Measurements from ENCODE around the gene LMNTD2. TPM values are rescaled to one million over a fixed set of nuclear protein-coding genes. Genes with fewer than 3 reads are reported as not detected.

LMNTD2 gene
- total and polyA plus RNA-seq, 2 of the 13 experiments (the other 11 are each of a cell fraction or from before 2014, with no cell fraction given) = 1.1 to 3.1 TPM

DNA sequence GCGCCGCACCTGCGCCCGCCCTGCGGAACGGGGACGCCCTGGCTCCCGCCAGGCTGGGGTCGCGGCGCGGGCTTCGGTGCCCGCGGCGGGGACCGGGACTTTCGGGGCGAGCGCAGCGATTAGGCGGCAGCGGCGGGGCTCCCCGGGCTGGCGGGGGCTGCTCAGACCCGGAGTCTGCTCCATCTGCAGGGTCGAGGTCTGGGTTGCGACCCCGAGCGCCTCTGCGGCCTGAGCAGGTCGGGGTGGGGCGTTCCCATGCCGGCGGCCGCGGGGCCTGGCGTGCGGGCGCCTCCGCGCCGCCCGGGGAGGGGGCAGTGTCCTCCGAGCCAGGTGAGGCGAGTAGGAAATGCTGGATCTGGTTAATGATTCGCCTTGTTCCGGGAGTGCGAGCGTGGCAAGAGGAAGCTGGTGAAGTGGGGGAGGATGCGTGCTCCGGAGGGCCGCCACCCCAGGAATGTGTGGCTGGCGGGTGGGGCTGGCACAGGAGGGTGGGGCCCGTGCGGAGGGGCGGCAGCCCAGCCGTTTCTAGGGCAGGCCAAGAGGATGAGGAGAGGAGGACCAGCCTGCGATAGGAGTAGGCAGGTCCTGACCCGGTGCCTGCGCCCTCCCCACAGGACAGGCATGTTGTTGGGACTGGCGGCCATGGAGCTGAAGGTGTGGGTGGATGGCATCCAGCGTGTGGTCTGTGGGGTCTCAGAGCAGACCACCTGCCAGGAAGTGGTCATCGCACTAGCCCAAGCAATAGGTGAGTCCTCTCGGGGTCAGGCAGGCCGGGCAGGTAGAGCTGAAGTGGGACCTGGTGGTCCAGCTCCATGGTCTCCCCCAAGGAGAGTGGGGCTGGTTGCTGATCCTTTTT, 838 bp upstream of the LMNTD2 start (continued):
- TF ChIP-seq MAZ (IDR thresholded peaks at IDR 0.05; ENCODE audit: borderline replicate concordance, low read depth, low read length) (peak; percentile 75), MAZ (CRISPR knock-in tag; IDR thresholded peaks at IDR 0.05; ENCODE audit: low read depth) (peak; percentile 66), ERF (CRISPR knock-in tag; IDR thresholded peaks at IDR 0.05) (peak; percentile 71; the same call in 1 of the 2 replicates), FOXM1 (CRISPR knock-in tag; IDR thresholded peaks at IDR 0.05) (no peak), FOXJ3 (CRISPR knock-in tag; IDR thresholded peaks at IDR 0.05; ENCODE audit: borderline replicate concordance) (no peak), POLR2AphosphoS2 (IDR thresholded peaks at IDR 0.05; ENCODE audit: low read depth, low read length) (no peak), BRD4 (CRISPR knock-in tag; IDR thresholded peaks at IDR 0.05) (no peak; the same call in 1 of the 2 replicates), GATAD1 (CRISPR knock-in tag; IDR thresholded peaks at IDR 0.05) (0 out of 2 replicates have a peak, but pooled peaks have one; percentile 61), IRF2 (CRISPR knock-in tag; IDR thresholded peaks at IDR 0.05) (0 out of 2 replicates have a peak, but pooled peaks have one; percentile 35), ZSCAN9 (CRISPR knock-in tag; IDR thresholded peaks at IDR 0.05; ENCODE audit: borderline replicate concordance) (peak; percentile 24; the same call in 1 of the 2 replicates), ZNF138 (CRISPR knock-in tag; IDR thresholded peaks at IDR 0.05; ENCODE audit: low read depth) (no peak), FLYWCH1 (CRISPR knock-in tag; IDR thresholded peaks at IDR 0.05) (0 out of 2 replicates have a peak, but pooled peaks have one; percentile 33)
- TF ChIP-seq, protein P1, sequence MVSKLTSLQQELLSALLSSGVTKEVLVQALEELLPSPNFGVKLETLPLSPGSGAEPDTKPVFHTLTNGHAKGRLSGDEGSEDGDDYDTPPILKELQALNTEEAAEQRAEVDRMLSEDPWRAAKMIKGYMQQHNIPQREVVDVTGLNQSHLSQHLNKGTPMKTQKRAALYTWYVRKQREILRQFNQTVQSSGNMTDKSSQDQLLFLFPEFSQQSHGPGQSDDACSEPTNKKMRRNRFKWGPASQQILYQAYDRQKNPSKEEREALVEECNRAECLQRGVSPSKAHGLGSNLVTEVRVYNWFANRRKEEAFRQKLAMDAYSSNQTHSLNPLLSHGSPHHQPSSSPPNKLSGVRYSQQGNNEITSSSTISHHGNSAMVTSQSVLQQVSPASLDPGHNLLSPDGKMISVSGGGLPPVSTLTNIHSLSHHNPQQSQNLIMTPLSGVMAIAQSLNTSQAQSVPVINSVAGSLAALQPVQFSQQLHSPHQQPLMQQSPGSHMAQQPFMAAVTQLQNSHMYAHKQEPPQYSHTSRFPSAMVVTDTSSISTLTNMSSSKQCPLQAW (CRISPR knock-in tag; IDR thresholded peaks at IDR 0.05) = peak; percentile 97
- TF ChIP-seq, protein P2, sequence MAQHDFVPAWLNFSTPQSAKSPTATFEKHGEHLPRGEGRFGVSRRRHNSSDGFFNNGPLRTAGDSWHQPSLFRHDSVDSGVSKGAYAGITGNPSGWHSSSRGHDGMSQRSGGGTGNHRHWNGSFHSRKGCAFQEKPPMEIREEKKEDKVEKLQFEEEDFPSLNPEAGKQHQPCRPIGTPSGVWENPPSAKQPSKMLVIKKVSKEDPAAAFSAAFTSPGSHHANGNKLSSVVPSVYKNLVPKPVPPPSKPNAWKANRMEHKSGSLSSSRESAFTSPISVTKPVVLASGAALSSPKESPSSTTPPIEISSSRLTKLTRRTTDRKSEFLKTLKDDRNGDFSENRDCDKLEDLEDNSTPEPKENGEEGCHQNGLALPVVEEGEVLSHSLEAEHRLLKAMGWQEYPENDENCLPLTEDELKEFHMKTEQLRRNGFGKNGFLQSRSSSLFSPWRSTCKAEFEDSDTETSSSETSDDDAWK (CRISPR knock-in tag; IDR thresholded peaks at IDR 0.05) = no peak
- TF ChIP-seq, protein P3, sequence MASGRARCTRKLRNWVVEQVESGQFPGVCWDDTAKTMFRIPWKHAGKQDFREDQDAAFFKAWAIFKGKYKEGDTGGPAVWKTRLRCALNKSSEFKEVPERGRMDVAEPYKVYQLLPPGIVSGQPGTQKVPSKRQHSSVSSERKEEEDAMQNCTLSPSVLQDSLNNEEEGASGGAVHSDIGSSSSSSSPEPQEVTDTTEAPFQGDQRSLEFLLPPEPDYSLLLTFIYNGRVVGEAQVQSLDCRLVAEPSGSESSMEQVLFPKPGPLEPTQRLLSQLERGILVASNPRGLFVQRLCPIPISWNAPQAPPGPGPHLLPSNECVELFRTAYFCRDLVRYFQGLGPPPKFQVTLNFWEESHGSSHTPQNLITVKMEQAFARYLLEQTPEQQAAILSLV (CRISPR knock-in tag; IDR thresholded peaks at IDR 0.05; ENCODE audit: borderline replicate concordance) = peak; percentile 28; the same call in 1 of the 2 replicates
- TF ChIP-seq, protein P4, sequence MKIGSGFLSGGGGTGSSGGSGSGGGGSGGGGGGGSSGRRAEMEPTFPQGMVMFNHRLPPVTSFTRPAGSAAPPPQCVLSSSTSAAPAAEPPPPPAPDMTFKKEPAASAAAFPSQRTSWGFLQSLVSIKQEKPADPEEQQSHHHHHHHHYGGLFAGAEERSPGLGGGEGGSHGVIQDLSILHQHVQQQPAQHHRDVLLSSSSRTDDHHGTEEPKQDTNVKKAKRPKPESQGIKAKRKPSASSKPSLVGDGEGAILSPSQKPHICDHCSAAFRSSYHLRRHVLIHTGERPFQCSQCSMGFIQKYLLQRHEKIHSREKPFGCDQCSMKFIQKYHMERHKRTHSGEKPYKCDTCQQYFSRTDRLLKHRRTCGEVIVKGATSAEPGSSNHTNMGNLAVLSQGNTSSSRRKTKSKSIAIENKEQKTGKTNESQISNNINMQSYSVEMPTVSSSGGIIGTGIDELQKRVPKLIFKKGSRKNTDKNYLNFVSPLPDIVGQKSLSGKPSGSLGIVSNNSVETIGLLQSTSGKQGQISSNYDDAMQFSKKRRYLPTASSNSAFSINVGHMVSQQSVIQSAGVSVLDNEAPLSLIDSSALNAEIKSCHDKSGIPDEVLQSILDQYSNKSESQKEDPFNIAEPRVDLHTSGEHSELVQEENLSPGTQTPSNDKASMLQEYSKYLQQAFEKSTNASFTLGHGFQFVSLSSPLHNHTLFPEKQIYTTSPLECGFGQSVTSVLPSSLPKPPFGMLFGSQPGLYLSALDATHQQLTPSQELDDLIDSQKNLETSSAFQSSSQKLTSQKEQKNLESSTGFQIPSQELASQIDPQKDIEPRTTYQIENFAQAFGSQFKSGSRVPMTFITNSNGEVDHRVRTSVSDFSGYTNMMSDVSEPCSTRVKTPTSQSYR (CRISPR knock-in tag; IDR thresholded peaks at IDR 0.05; ENCODE audit: borderline replicate concordance) = peak; percentile 91; the same call in 1 of the 2 replicates
- TF ChIP-seq, protein P5, sequence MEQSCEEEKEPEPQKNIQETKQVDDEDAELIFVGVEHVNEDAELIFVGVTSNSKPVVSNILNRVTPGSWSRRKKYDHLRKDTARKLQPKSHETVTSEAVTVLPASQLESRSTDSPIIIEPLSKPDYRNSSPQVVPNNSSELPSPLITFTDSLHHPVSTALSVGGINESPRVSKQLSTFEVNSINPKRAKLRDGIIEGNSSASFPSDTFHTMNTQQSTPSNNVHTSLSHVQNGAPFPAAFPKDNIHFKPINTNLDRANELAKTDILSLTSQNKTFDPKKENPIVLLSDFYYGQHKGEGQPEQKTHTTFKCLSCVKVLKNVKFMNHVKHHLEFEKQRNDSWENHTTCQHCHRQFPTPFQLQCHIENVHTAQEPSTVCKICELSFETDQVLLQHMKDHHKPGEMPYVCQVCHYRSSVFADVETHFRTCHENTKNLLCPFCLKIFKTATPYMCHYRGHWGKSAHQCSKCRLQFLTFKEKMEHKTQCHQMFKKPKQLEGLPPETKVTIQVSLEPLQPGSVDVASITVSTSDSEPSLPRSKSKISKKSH (CRISPR knock-in tag; IDR thresholded peaks at IDR 0.05; ENCODE audit: borderline replicate concordance) = 0 out of 2 replicates have a peak, but pooled peaks have one; percentile 23

Measured in HepG2 (cell line).